BJ (cell line): Measurements from ENCODE around the gene PTK6. TPM values are rescaled to one million over a fixed set of nuclear protein-coding genes. Genes with fewer than 3 reads are reported as not detected.
"Not testable (repeated sequence)": the region's sequence is repeated elsewhere in the genome, so short reads cannot be mapped to it uniquely, and the experiment has no call there.

ENCODE experiments used
- CTCF ChIA-PET: fragments of 350-600 bp; formaldehyde crosslinking; extraction: SDS; loops from one replicate; lab custom pipeline; 2021; ENCODE audit warnings: antibody characterized with exemption, inconsistent platforms; lab: Yijun Ruan, JAX
- POLR2A ChIA-PET: fragments of 300-600 bp; sonication (Branson Sonifier 250); formaldehyde crosslinking; extraction: SDS; loops from one replicate; lab custom pipeline; 2021; ENCODE audit warnings: antibody characterized with exemption; lab: Charles Lee
- DNase-seq: peaks from one replicate; pipeline ENCODE4 v3.0.0-alpha.2; 2011; ENCODE audit warnings: low read depth
- H3K27me3 ChIP-seq: 2 replicates; pipeline ENCODE4 v1.6.0; 2011; ENCODE audit warnings: low read length; ENCODE audit not compliant: control insufficient read depth, insufficient read depth
- H3K36me3 ChIP-seq: 2 replicates; pipeline ENCODE4 v1.5.1; 2011; ENCODE audit warnings: low read length; ENCODE audit not compliant: control insufficient read depth, insufficient read depth
- H3K4me3 ChIP-seq: 2 replicates; pipeline ENCODE4 v1.5.1; 2011; ENCODE audit warnings: low read depth, mild to moderate bottlenecking, control low read depth, low read length
- polyA plus RNA-seq: library from polyadenylated mRNA; depleted of rRNA; stranded (reverse); fragments of >200 nt; gene quantifications from 2 replicates; pipeline ENCODE4 v1.2.3, GENCODE V29; 2011
- TF ChIP-seq, protein P1 (sequence below): IDR thresholded peaks from 2 replicates; pipeline ENCODE4 v1.5.1; 2011; ENCODE audit warnings: low read depth, mild to moderate bottlenecking, control low read depth, inconsistent platforms, low read length, moderate library complexity; ENCODE audit not compliant: insufficient read depth

Gene PTK6
- polyA plus RNA-seq, 1 experiment: 0.05 TPM

DNA sequence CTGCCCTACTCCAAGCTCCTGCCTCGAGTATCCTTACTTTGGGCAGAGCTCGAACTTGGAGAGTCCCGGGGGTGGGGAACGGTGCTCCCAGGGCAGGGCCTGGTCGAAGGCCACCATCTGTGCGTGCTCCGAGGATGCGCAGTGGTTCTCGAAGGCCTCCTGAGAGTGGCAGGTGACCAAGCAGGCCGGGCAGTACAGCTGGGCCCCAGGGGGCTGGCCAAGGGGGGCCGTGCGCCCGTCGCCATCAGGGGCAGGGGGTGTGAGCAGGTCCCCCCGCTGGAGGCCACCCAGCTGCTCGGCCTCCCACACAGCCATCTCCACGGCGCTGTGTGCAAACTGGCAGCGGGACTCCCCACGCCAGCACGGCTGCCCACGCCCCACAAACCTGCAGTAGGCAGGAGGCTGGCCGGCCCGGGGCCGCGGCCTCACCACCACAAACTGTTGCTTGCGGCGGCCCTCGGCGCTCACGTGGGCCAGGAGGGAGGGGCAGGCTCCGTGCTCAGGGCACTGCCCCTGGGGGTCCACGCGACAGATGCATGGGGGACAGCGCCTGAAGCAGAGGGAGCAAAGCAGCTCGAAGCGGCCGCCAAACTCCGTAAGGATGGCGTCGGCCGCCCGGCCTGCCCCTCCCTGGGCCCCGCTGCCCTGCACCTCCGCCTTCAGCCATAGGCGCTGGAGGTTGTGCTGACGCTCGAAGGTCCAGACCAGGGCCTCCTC lies 35.1 kb upstream of the PTK6 start:
- no peak for DNase-seq

DNA sequence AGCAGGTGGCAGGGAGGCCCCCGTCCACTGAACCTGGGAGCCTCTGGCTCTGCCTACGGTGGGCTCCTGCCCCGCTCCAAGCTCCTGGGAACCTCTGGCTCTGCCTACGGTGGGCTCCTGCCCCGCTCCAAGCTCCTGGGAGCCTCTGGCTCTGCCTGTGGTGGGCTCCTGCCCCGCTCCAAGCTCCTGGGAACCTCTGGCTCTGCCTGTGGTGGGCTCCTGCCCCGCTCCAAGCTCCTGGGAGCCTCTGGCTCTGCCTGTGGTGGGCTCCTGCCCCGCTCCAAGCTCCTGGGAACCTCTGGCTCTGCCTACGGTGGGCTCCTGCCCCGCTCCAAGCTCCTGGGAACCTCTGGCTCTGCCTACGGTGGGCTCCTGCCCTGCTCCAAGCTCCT lies 33.9 kb upstream of the PTK6 start:
- H3K4me3 ChIP-seq, POLR2A ChIA-PET, CTCF ChIA-PET, DNase-seq, H3K27me3 ChIP-seq, H3K36me3 ChIP-seq: not testable (repeated sequence)

More for the DNA sequence above, 35.1 kb upstream of the PTK6 start:
- TF ChIP-seq, protein P1, sequence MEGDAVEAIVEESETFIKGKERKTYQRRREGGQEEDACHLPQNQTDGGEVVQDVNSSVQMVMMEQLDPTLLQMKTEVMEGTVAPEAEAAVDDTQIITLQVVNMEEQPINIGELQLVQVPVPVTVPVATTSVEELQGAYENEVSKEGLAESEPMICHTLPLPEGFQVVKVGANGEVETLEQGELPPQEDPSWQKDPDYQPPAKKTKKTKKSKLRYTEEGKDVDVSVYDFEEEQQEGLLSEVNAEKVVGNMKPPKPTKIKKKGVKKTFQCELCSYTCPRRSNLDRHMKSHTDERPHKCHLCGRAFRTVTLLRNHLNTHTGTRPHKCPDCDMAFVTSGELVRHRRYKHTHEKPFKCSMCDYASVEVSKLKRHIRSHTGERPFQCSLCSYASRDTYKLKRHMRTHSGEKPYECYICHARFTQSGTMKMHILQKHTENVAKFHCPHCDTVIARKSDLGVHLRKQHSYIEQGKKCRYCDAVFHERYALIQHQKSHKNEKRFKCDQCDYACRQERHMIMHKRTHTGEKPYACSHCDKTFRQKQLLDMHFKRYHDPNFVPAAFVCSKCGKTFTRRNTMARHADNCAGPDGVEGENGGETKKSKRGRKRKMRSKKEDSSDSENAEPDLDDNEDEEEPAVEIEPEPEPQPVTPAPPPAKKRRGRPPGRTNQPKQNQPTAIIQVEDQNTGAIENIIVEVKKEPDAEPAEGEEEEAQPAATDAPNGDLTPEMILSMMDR: no peak
- POLR2A ChIA-PET: no interaction called here
- CTCF ChIA-PET: no interaction called here
- no peaks in the 10 kb centered on the region for H3K27me3 ChIP-seq
- no peak overlapping the region for H3K4me3 ChIP-seq
- H3K36me3 ChIP-seq: peaks cover 2% of the 10 kb centered on the region

DNA sequence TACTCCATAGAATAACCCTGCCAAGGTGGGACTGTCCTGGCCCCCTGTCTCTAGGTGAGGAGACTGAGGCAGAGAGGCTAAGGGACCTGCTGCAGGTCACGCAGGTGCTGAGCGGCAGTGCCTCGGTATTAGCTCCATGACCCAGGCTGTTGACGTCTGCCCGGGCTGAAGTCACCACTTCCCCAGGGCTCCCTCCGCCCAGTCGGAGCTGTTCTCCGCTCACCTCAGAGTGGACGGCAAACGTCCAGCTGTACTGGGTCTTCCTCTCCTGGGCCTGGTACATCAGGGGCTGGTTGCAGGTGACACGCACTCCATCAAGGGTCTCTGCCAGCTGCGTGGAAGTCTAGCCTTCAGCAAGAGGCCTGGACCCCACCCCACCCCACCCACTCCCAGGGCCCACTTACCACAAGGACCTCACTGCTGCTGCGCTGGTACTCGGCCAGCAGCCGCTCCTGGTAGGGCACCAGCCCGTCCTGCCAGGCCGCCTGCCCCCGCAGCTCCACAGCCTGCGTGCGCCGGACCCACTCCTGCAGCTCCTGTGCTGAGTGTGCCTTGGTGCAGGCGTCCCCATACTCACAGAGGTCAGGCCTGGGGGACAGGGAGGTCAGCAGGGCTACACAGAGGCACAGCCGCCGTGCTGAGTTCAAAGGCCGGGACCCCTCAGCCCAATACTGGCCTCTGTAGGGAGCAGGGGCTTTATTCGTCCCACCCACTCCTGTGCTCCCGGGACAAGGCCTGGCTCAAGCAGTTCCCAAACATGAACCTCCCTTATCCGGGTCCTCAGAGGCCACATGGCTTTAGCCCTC lies 33.3 kb upstream of the PTK6 start:
- H3K27me3 ChIP-seq: no peaks in the 10 kb centered on the region
- peaks cover 9% of the 10 kb centered on the region for H3K36me3 ChIP-seq
- DNase-seq: no peak
- POLR2A ChIA-PET: no interaction called here
- H3K4me3 ChIP-seq: no peak overlapping the region
- CTCF ChIA-PET: no interaction called here
- TF ChIP-seq, protein P1: no peak

DNA sequence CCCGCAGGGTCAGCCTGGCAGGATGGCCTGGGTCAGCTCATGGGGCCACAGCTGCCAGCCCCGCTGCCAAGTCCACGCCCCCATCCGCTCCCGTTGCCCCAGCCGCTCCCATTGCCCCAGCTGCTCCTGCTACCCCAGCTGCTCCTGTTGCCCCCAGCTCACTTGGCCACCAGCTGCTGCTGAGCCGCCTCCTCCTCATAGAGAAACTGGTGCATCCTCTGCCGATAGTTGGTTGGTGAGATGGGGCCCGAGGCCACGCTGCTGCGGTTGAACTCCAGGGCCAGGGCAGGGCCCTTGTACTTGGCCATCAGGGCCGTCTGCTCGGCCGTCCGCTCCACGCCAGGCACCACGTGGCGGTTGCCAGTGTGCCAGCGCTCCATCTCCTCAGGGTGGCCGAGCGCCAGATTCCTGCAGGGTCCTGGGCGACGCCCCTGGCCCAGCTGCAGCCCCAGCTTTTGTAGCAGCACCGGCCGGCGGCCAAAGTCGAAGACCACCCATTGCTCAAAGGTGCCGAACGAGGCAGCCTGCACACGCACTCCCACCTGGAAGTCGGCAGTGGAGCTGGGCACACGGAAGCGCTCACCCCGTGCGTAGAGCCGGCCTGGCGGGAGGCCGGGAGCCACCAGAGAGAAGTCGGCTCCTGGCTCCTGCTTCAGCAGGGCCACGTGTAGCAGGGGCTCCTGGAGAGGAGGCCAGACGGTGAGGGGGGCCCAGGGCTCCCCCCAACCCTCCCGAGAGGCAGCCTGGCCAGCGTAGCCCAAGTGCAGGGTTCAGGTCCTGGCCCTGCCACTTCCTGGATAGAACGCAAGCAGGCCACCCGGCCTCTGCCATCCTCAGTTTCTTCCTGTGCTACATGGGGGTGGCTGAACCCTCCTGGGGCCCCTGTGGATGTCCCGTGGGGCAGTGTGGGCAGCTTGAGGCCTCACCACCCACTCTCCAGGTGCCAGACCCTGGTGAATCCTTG lies 32.1 kb upstream of the PTK6 start:
- POLR2A ChIA-PET: no interaction called here
- H3K36me3 ChIP-seq: peaks cover 10% of the 10 kb centered on the region
- CTCF ChIA-PET: no interaction called here
- H3K27me3 ChIP-seq: no peaks in the 10 kb centered on the region
- TF ChIP-seq, protein P1: no peak
- no peak for DNase-seq
- no peak overlapping the region for H3K4me3 ChIP-seq

DNA sequence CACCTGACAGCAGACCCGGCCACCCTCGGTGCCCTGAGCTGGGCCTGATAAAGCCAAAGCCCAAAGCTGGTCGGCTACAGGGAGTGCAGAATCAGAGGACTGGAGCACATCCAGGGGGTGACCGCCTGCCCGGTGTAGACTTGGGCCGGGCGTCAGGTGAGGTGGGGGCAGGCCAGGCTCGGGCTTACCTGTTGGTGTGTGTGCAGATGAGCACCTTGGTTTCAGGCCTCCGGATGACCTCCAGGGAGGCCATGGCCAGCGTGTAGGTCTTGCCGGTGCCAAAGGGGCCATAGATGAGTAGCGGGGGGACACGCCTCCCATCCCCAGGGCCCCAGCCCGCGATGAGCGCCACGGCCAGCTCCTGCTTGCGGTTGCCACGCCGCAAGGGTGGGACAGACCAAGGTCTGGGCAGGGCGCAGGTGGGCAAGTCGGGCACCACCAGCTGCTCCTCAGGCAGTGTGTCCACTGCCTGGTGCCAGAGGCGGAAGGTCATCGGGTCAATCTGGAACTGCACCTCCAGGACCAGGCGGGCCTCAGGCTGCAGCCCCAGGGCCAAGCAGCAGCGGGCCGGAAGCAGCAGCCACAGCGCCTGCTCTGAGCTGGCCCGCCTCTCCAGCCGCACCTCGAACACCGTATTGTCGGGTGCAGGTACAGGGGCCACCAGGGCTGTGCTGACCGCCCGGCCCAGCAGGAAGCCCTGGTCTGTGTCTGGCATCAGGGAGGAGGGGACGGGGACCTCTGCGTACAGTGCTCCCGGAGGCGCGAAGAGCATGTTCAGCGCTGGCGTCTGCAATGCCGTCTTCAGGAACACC lies 31.2 kb upstream of the PTK6 start:
- ChIA-PET POLR2A (no interaction called here), CTCF (no interaction called here)
- H3K27me3 ChIP-seq: no peaks in the 10 kb centered on the region
- no peak for DNase-seq
- H3K36me3 ChIP-seq: peaks cover 11% of the 10 kb centered on the region
- no peak overlapping the region for H3K4me3 ChIP-seq
- TF ChIP-seq, protein P1: no peak
